ENCODE measurements around the gene JAGN1.

DNA sequence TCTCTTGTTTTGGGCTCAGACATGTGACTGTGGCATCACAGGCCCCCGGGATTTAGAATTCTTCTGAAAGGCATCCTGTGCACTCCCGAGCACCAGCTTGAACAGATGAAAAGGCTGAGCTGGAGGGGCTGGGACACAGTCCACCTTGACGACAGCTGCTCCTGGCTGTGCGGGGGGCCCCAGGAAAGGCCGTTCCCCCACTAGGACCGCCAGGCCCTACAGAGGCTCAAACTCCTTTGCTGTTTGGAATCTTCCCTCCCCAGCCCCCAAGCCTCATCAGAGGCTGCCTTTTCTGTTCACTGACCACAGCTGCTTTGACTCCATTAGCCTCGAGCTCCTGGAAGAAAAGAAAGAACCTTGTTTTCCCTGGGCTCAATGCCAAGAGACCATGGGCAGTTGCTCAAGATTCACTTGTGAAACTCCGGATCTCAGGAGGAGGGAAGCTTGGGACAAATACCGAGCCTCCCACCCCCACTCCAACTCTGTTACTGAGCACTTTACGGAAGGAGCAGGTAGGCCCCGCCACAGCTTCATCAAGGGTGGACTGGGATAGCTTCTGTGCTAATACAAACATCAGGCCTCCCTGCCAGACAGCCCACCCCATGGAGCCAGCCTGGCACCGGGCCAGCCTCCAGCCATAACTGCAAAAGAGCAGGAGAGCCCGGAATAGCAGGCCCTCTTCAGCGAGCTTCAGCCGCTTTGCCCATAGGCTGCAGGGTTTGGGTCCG, 26.0 kb upstream of the JAGN1 start:
- TF ChIP-seq JUND (IDR thresholded peaks at IDR 0.05) (no peak), YY1 (IDR thresholded peaks at IDR 0.05; ENCODE audit: low read depth) (no peak)
- TF ChIP-seq, protein P1, sequence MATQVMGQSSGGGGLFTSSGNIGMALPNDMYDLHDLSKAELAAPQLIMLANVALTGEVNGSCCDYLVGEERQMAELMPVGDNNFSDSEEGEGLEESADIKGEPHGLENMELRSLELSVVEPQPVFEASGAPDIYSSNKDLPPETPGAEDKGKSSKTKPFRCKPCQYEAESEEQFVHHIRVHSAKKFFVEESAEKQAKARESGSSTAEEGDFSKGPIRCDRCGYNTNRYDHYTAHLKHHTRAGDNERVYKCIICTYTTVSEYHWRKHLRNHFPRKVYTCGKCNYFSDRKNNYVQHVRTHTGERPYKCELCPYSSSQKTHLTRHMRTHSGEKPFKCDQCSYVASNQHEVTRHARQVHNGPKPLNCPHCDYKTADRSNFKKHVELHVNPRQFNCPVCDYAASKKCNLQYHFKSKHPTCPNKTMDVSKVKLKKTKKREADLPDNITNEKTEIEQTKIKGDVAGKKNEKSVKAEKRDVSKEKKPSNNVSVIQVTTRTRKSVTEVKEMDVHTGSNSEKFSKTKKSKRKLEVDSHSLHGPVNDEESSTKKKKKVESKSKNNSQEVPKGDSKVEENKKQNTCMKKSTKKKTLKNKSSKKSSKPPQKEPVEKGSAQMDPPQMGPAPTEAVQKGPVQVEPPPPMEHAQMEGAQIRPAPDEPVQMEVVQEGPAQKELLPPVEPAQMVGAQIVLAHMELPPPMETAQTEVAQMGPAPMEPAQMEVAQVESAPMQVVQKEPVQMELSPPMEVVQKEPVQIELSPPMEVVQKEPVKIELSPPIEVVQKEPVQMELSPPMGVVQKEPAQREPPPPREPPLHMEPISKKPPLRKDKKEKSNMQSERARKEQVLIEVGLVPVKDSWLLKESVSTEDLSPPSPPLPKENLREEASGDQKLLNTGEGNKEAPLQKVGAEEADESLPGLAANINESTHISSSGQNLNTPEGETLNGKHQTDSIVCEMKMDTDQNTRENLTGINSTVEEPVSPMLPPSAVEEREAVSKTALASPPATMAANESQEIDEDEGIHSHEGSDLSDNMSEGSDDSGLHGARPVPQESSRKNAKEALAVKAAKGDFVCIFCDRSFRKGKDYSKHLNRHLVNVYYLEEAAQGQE (IDR thresholded peaks at IDR 0.05; ENCODE audit: low read depth, low read length), result no peak
- TF ChIP-seq, protein P2, sequence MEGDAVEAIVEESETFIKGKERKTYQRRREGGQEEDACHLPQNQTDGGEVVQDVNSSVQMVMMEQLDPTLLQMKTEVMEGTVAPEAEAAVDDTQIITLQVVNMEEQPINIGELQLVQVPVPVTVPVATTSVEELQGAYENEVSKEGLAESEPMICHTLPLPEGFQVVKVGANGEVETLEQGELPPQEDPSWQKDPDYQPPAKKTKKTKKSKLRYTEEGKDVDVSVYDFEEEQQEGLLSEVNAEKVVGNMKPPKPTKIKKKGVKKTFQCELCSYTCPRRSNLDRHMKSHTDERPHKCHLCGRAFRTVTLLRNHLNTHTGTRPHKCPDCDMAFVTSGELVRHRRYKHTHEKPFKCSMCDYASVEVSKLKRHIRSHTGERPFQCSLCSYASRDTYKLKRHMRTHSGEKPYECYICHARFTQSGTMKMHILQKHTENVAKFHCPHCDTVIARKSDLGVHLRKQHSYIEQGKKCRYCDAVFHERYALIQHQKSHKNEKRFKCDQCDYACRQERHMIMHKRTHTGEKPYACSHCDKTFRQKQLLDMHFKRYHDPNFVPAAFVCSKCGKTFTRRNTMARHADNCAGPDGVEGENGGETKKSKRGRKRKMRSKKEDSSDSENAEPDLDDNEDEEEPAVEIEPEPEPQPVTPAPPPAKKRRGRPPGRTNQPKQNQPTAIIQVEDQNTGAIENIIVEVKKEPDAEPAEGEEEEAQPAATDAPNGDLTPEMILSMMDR (IDR thresholded peaks at IDR 0.05), result no peak
